ENCODE data around the gene MRTFB.
"Not testable (repeated sequence)": the region's sequence is repeated elsewhere in the genome, so short reads cannot be mapped to it uniquely, and the experiment has no call there.

Gene MRTFB

DNA sequence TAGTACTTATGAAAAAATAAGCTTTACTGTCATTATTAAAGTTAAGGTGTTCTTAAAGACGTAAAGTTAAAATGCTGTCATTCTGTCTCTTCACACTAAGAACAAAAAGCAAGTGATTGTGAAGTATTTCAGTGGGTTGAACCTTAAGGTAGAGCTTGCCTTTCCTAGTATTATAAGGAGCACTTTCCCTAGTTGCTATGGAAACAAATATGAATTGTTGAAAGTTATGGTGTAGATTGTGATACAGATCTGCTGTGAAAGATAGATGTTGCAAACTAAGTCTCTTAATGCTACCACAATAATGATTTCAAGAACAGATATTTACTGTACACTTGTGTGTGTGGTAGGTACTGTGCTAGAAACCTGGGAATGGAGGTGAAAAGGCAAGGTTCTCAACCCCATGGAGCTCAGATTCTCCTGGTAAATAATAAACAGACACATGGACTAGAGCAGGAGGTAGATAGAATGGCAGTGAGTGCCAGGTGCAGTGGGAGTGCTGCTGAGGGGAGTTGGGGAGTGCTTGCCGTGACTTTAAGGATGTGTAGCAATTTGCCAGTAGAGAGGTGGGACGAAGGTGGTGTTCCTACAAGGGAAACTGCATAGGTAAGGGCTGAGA, 34.7 kb downstream of the MRTFB start:
- DNase-seq = no peak

DNA sequence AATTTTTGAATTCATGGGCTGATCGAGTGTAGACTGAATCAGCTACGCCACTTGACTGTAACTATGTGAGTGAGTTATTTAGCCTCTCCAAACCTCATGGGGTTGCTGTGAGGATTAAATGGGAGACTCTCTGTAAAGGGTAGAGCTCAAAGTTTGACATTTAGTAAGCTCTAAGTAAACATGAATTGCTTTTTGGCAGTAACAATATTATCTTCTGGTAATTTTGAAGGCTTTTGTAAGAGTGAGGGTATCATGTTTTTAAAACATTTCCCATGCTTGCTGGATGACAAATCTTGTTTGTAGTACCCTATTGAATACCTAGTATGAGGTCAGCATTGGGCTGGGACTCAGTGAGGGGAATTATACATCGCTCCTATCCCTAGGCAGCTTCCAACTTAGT, 35.3 kb downstream of the MRTFB start:
- no peak for DNase-seq

DNA sequence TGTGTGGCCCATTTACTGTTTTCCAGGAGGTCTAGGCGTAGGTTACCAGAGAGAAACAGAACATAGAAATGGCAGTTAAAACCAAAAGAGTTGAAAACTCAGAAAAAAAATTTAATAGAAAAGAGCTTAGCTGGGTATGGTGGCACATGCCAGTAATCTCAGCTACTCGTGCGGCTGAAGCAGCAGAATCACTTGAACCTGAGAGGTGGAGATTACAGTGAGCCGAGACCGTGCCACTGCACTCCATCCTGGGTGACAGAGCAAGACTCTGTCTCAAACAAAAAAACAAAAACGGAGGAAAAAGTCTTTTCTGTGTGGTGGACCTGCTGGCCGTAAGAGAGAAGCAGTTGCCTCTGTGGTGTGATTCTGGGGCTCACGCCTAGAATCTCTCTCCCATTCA, 35.8 kb downstream of the MRTFB start:
- no peak for DNase-seq

DNA sequence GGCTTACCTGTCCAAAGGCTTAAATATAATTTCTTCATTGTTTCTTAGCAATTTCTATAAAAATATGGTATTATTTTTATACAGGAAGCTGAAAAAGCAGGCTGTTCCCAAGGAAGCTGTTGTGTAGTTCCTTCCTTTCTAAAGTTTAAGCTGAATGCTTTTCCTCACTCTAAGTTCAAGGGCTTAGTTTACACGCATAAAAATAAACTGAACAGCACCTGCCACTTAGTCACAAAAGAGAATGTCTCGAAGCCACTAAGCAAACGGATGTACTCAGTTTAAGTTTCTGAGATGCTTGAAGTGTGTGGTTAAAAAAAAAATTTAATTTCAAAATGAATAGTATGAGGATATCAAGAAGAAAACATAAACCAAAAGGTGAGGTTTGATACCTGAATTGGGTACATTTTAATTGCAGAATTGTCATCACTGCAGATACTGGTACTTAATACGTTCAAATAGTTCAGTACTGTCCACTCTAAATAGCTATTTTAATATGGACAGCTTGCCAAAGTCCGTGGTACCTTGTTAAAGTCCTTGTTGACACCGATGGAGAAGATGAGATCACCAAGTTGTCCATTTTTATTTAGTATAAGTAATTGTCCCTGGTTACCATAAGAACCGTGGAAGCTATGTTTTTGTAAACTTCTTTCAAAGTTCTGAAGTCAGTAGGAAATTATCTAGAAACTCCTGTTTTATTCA, 38.1 kb downstream of the MRTFB start:
- no peak for DNase-seq

DNA sequence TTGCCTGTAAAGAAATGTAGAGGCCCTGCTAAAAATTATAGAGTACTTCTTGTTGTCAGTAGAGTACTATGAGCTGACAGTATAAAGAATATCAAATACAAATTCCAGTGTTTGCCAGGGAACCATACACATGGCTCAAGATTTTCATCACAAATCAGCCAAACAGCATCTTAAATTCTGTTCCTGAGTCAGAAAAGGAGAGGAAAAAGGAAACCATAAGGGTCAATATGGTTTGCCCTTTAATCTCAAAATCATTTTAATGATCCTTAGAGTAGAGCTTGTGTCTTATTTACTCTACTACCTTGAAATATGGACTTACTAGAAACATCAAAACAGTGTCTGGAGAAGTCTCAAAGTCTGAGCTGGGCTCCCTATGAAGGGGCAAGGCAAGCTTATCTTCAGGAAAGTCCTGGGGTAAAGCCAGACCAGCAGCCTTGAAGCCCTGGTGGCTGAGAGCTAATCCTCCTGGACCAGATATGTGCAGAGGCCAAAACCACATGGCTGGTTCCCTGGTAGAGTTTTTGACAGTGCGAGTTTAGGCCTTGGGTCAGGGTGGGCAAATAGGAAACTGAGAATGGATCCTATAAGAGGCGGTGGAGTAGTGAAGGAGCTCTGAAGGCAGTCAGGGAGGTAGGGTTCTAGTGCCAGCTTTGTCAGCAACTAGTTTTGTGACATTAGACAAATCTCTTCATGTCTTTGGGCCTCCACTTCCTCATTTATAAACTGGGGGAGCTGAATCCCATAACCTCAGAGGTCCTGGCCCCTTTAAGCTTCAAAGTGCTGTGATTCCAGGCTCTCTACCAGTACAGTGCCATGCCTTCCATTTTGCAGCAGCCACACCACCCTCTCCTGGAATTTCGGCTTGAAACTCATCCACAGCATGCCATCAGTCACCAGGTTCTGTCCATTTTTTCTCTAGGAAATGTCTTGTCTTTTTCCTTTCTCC, 38.9 kb downstream of the MRTFB start:
- no peak for DNase-seq

DNA sequence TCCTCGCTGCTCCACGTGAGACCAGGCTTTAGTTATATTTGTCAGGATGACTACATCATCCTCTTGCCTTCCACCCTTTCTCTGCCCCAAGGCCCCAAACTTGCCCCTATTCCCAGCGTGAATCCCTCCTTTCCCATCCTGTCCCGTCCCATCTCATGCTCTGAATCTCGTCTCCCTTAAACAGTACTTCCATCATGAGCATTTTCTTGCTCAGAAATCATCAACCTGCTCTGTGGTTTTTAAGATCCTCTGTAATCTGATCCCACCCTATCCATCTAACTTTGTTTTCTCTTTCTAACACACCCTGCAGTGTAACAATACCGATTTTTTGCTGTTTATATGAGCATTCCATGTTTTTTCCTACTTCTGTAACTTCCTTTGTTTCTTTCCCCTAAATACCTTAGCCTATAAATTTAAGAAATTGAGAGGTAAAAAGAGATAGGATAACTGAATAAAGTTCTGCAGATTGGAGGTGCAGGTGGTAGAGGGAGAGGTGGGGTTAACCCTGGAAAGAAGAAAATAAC, 39.7 kb downstream of the MRTFB start:
- no peak for DNase-seq

DNA sequence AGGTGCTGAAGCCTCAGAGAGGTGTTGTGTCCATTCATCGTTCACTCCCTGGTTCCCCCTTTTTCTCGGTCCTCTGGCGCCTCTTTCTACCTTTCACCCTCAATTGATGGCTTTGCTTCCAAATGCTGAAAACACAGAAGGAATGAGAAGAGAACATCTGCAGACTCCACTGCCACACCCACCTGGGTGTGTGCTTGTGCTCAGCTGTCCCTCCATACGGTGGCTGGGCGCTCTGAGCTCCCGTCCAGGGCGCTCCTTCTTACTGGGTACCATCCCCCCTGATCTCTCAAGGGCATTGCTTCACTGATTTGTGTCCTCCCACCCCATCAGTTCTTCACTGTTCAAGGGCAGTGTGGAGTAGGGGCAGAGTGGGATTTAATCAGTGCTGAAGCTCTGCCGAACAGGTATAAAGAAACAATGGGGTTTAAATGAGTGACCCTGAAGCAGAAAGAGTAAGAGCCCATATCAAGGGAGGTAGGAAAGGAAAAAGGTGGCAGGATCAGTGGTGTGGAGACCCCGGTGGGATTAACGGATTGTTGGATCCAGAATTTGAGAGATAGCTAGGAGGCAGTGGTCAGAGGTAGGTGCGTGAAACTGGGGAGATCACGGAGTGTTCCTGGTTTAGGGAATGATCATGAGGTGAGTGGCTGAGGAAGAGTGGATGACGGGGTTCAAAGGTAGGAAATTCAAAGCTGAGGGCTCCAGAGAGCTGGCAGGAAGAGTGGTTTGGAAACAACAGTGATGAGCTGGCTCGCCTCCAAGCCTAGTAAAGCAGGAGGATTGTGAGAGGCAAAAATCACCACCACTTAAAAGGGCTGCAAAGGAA, 40.8 kb downstream of the MRTFB start:
- DNase-seq = no peak

DNA sequence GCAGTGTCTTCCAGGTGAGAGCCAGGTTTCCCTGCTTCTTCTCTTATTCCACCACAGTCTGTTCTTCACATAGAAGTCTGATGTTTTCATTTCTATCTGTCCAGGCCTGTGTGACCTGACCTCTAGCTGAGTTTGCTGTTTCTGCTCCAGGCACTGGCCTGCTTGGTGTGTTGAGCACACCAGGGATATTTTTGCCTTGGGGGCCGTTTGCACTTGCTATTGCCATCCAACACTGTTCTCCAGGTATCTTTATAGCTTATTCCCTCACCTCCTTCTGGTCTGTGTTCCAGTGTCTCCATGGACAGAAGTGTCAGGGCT, 41.4 kb downstream of the MRTFB start:
- no peak for DNase-seq

DNA sequence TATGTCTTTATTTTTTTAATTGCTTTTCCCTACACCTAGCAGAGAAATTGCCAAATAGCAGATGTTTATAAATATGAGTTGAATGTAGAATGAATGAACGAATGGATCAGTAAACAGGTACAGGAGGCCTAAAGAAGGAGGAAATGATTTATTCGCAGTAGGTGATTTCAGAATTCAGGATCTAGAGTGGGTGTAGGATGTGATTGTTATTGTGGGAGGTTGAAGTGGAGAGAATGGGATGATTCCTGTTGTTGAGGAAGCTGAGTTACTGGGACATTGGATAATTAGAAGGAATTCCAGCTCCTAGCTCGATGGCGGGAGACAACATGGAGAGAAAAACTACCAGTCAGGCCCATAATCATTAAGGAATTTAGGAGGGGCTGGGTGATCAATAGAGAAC, 42.2 kb downstream of the MRTFB start:
- DNase-seq = no peak

DNA sequence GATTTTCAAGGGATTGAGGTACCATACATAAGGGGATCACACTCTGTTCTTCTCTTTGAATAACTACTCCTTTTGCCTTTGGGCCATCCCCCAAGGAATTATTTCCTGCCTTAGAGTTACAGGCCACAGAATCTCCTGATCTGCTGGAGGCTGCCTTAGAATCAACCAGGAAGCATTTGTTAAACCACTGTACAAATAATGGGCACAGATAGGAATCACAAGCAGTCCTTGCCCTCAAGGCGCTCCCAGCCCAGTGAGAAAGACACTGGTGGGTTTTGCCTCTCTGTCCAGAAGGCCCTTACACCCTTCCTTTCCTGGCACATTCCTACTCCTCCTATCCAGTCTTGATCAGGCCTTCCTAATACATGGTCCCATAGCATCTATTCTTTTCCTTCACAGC, 45.9 kb downstream of the MRTFB start:
- no peak for DNase-seq

DNA sequence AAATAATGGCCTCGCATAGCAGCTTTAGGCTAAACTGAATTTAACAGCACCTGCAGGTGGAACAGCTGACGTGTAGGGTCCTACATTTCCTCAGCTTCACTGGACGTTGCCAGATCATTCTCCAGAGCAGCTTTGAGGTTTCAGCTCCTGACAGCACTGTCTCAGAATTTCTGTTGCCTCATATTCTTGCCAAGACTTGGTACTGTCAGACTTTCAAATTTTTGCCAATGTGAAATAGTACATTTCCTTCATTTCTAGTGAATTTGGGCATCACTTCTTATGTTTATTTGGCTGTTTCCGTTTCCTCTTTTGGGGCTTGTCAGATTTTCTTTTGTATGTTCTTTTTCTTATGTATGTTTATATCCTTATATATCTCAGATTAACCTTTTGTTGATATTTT, 48.7 kb downstream of the MRTFB start:
- no peak for DNase-seq

DNA sequence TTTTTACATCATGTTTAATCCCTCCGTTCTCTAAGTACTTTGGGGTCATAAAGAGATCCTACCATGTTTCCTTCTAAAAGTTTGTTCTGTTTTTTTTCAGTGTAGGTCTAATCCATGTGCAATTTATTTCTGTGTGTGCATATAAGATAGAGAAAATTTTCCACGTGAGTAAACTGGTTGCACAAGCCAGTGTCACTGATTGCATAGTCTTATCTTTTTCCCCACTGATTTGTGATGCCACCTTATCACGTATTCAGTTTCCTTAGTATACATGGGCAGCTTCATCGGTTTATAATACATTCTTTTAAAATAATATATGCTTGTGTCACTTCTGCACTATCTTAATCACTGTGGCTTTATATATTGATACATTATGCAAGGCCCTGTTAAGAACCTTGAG, 49.2 kb downstream of the MRTFB start:
- DNase-seq = no peak

DNA sequence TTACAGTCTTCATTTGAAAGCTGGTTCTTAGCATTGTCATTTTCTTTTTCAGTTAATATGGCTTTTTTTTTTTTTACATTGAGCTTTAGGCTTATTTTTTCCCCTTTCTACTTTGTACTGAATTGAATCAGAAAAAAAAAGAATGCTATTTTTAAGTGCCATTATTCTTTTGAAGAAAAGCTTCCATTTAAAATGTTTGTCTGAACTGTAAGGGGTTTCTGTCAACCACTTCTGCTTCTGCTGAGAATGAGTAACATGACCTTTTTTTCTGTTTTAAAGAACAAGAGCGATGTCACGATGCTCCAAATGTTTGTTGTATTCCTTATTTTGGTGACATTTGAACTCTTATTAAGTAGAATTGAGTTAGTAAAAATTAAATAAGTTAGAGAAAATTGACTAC, 50.0 kb downstream of the MRTFB start:
- DNase-seq = no peak

DNA sequence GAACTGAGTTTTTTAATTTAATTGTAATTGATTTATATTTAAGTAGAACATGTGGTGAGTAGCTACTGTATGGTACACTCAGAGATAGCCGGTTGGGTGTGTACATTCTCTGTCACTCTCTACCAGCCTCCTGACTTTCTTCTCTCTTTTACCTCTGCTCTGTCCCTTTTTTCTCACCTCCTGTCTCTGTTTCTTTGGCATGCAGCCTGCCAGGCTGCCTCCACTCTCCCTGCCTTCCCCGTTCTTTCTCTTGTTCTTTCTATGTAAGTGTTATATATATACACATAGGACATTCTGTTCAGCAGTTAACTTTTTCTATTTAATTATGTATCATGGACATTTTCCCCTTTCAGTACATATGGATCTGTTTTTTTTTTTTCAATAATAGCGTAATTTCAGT, 50.8 kb downstream of the MRTFB start:
- DNase-seq = no peak

DNA sequence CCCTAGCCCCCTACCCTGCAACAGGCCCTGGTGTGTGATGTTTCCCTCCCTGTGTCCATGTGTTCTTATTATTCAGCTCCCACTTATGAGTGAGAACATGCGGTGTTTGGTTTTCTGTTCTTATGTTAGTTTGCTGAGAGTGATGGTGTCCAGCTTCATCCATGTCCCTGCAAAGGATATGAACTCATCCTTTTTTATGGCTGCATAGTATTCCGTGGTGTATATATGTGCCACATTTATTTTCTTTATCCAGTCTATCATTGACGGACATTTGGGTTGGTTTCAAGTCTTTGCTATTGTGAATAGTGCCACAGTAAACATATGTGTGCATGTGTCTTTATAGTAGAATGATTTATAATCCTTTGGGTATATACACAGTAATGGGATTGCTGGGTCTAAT, 51.3 kb downstream of the MRTFB start:
- DNase-seq = not testable (repeated sequence)

DNA sequence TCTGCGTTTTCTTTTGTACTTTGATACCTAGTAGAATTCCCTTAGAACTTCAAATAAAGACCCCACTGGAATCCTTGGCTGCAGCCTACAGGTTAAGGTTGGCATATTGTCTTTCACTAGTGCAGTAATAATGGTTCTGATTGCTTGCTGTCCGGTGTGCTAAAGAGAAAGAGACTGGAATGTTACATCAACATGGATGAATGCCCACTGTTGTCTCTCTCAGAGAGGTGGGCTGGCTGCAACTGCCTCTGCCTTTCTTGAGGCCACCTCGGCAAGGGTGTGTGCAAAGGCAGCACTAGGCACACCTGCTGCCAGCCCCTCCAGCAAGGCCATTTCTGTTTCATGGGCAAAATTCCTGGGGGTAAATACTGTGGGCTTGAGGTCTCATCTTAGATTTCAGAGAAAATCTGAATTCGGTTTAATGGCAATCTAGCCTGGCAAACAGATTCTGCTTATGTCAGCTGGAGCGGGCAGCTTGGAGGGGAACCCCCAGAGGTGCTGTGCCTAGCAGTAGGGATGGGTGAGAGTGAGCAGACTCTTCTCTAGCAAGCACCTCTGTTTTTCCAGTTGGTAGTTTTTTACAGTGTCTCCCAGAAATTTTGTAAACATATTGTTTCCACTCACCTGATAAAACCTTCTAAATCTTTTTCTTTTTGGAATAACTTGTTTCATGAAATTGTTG, 54.0 kb downstream of the MRTFB start:
- no peak for DNase-seq

DNA sequence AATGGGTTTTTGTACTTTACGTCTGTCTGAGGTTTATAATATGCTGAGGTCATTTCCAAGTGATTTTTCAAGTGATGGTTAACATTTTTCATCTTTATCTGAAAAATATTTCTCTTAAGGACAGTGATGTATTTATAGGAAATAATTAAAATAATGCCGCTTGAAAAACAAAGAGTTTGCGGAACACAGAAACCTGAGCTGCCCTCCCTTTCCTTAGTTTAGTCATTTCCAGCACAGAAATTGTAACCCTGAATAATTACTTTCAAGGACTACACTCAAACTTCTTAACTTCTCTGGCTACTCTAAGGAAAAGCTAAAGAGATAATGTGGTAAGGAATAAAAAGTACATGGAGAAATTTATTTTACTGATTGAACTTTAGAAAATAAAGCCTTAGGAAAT, 54.6 kb downstream of the MRTFB start:
- no peak for DNase-seq

DNA sequence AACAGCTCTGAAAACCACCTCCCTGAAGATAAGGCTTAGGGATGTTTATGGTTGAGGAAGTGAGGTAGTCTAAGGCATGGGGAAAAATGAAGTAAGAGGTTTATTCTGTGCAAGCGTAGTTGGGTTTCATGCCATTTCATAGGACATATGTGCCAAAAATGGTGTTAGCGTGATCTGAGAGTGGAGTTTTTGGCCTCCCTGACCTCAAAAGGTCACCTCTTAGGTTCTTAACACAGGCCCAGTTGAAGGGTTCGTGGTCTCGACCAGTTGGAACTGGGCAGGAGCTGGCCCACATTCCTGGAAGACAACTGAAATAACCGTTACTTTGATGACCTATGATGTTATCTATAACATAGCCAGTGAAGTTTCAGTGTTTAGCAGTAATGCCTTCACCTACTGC, 57.0 kb downstream of the MRTFB start:
- no peak for DNase-seq

DNA sequence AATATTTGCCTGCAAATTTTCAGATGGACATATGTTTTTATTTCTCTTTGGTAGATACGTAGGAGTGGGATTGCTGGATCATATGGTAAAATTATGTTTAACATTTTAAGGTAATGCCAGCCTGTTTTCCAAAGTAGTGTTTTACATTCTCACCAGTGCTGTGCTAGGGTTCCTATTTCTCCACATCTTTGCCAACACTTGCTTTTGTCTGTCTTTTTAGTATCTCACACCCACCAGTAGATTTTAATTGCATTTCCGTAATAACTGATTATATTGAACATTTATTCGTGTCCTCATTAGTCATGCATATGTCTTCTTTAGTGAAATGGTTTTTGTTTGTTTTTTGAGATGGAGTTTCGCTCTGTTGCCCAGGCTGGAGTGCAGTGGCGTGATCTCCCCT, 58.4 kb downstream of the MRTFB start:
- DNase-seq = no peak

DNA sequence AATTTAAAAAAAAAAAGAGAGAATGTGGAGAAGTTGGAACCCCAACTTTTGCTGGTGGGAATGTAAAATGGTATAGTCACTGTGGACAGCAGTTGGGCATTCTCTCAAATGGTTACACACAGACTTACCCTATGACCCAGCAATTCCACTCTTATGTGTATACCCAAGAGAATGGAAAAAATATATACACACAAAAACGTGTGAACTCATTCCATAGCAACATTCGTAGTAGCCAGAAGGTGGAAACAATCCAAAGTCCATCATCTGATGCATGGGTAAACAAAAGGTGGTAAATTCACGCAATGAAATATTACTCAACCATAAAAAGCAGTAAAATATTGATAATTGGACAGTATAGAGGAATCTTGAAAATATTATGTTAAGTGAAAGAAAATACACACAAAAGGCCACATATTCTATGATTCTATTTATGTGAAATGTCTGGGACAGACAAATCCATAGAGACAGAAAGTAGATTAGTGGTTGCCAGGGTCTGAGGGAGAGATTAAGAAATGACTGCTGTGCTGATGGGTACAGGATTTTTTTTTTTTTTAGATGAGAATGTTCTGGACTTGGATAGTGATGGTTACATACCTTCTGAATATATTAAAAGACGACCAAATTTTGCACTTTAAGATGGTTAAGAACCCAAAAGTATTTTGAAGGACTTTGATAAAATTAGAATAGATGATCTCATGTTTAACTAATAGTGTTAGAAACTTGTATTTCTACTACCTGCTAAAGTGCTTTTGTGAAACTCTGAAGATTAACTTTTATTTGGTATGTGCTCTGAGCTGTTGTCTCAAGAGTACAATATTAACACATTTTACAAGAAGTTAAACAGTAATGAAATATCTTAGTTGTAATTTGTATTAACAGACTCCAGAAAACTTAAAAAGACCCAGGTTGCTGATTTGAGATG, 60.9 kb downstream of the MRTFB start:
- no peak for DNase-seq

DNA sequence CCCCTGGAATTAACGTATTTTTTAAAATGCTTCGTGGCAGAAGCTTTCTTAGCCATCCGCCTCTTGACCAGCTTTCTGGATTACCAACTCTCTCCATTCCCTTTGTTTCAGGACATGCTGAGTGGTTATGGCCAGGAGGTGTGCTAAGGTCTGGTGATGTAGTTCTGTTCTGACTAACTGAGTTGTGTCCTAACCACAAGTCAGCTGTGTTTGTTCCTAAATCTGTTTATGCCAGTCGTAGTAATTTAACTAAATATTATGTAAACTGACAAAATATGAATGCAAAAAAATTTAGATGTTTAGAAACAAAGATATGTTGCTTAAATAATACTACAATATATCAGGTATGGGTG, 61.6 kb downstream of the MRTFB start:
- DNase-seq = no peak

All from activated CD4-positive, alpha-beta T cell treated with anti-CD3 and anti-CD28 coated beads, Interleukin-2, amount 50 U/mL, for 16 hours (primary cell).